NB4 (cell line): Measurements from ENCODE around the gene GIPC2.
A peak's percentile ranks its signal among the peaks of the same experiment; 100 is the strongest.

ENCODE experiments used
- MAX ChIP-seq: IDR thresholded peaks from 2 replicates; pipeline ENCODE4 v1.6.1; 2011; ENCODE audit warnings: low read depth, low read length
- MYC ChIP-seq: IDR thresholded peaks from 2 replicates; pipeline ENCODE4 v1.6.1; 2011; ENCODE audit warnings: low read depth, low read length
- POLR2A ChIP-seq: IDR thresholded peaks from 2 replicates; pipeline ENCODE4 v1.6.1; 2011; ENCODE audit warnings: mild to moderate bottlenecking; ENCODE audit not compliant: insufficient read length; ENCODE audit errors: extremely low read depth
- TF ChIP-seq, protein P1 (sequence below): IDR thresholded peaks from one replicate; pipeline ENCODE4 v1.5.1; 2012; ENCODE audit warnings: low read depth, low read length

DNA sequence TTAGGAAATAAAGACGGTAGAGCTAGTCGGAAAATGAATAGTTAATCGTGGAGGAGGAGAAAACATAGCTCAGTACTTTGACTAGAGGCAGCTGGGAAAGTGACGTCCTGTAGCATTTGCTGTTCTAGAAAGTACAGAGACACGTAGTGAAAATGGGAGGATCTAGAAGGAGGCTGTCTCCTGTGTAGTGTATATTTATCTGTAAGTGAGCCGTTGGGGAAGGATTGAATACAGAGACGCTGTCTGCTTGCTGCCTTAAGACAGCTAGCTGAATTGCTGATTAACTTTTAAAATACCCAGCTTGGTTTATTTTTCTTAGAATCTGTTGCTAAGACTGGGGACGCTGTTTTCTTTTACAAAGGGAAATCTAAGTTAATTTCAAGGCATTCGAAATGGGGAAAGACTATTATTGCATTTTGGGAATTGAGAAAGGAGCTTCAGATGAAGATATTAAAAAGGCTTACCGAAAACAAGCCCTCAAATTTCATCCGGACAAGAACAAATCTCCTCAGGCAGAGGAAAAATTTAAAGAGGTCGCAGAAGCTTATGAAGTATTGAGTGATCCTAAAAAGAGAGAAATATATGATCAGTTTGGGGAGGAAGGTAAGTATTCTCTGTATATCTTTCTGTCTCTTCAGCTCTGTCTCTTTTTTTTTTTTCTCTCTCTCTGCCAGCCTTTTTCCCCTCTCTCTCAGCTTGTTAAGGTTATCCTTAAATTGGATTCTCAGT, 40.9 kb upstream of the GIPC2 start, which contains the start of gene DNAJB4:
- TF ChIP-seq, protein P1, sequence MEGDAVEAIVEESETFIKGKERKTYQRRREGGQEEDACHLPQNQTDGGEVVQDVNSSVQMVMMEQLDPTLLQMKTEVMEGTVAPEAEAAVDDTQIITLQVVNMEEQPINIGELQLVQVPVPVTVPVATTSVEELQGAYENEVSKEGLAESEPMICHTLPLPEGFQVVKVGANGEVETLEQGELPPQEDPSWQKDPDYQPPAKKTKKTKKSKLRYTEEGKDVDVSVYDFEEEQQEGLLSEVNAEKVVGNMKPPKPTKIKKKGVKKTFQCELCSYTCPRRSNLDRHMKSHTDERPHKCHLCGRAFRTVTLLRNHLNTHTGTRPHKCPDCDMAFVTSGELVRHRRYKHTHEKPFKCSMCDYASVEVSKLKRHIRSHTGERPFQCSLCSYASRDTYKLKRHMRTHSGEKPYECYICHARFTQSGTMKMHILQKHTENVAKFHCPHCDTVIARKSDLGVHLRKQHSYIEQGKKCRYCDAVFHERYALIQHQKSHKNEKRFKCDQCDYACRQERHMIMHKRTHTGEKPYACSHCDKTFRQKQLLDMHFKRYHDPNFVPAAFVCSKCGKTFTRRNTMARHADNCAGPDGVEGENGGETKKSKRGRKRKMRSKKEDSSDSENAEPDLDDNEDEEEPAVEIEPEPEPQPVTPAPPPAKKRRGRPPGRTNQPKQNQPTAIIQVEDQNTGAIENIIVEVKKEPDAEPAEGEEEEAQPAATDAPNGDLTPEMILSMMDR, result no peak
- TF ChIP-seq MAX (no peak), POLR2A (peak; percentile 29), MYC (no peak)
